ENCODE results near the gene MYL5.
"Not testable (repeated sequence)": the region's sequence is repeated elsewhere in the genome, so short reads cannot be mapped to it uniquely, and the experiment has no call there.

The MYL5 gene

DNA sequence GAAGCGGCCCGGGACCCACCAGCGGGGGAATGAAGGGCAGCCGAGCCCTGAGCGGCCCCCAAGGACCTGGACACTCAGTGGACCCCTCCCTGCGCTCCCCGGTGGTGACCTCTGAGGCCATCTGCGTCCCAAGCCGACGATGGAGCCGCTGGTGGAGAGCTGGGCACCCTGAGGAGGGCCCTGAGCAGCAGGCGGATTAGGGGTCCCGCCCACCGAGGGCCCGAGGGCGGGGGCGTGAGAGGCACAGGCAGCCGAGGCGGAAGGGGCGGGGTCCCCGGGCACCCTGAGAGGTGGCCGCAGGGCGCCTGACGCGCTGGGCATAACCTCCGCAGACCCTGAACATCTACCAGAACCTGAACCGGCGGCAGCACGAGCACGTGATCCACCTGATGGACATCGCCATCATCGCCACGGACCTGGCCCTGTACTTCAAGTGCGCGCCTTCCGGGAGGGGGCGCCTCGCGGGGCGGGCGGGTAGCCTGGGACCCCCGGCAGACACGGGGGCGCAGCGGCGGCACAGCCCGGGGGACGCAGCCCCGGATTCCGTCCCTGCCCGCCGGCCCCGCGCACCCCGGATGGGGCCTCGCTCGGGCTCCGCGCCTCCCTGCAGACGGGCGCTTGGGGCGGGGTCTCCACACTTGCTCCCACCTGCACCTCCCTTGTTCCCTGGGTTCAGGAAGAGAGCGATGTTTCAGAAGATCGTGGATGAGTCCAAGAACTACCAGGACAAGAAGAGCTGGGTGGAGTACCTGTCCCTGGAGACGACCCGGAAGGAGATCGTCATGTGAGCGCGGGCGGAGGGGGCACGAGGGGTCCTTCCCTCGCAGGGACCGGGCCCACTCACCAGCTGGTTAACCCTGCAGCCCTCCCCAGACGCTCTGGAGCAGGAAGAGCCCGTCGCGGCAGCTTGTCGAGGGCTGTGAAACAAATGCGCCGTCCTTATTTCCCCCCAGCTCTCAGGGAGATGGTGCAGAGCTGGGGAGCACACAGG, 10.6 kb upstream of the MYL5 start:
- peak overlapping the region; percentile 76 for H3K4me3 ChIP-seq (ENCODE audit: insufficient read depth, low read depth, low read length, poor library complexity, severe bottlenecking)
- peaks cover 18% of the 10 kb centered on the region for H3K4me1 ChIP-seq (ENCODE audit: control insufficient read depth, insufficient read depth, low read length, poor library complexity, severe bottlenecking)
- H3K27ac ChIP-seq (ENCODE audit: insufficient read depth, low read length, poor library complexity, severe bottlenecking): peak overlapping the region; percentile 71
- no peaks in the 10 kb centered on the region for H3K9me3 ChIP-seq (ENCODE audit: control insufficient read depth, low read length)
- no peaks in the 10 kb centered on the region for H3K27me3 ChIP-seq (replicated peaks; ENCODE audit: control insufficient read depth, insufficient read depth, low read length, poor library complexity, severe bottlenecking)
- DNase-seq: peak; percentile 48 to 60 (median 58)
- no peaks in the 10 kb centered on the region for H3K36me3 ChIP-seq (ENCODE audit: control insufficient read depth, insufficient read depth, low read length)

- H3K27ac ChIP-seq (ENCODE audit: insufficient read depth, low read length, poor library complexity, severe bottlenecking): no peak overlapping the region
- no peak overlapping the region for H3K4me3 ChIP-seq (ENCODE audit: insufficient read depth, low read depth, low read length, poor library complexity, severe bottlenecking)
Observed at GRCh38 chr4:664713-665231, 9.6 kb upstream of the MYL5 start.

DNA sequence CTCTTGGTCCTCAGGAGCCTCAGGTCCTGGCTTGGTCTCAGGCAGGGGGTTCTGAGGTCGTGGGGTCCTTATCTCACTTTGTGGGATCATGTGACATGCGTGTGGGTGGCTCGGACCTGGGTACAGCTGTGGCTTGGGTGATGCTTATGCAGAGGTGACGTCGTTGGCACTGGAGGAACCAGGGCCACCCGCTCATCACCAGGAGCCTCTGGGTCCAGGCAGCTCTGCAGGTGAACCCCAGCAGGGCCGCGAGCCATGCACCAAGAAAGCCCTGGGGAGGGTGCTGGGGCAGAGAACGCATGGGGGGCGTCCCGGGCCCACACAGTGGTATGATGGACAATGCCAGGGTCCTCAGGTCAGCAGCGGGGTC, 9.0 kb upstream of the MYL5 start:
- Histone ChIP-seq H3K4me1 (ENCODE audit: control insufficient read depth, insufficient read depth, low read length, poor library complexity, severe bottlenecking) (peaks cover 16% of the 10 kb centered on the region), H3K36me3 (ENCODE audit: control insufficient read depth, insufficient read depth, low read length) (no peaks in the 10 kb centered on the region), H3K27ac (ENCODE audit: insufficient read depth, low read length, poor library complexity, severe bottlenecking) (no peak overlapping the region), H3K9me3 (ENCODE audit: control insufficient read depth, low read length) (no peaks in the 10 kb centered on the region), H3K27me3 (replicated peaks; ENCODE audit: control insufficient read depth, insufficient read depth, low read length, poor library complexity, severe bottlenecking) (no peaks in the 10 kb centered on the region), H3K4me3 (ENCODE audit: insufficient read depth, low read depth, low read length, poor library complexity, severe bottlenecking) (no peak overlapping the region)
- no peak for DNase-seq

More at GRCh38 chr4:664713-665231, 9.6 kb upstream of the MYL5 start:
- no peak for DNase-seq
- Histone ChIP-seq H3K9me3 (ENCODE audit: control insufficient read depth, low read length) (no peaks in the 10 kb centered on the region), H3K36me3 (ENCODE audit: control insufficient read depth, insufficient read depth, low read length) (no peaks in the 10 kb centered on the region), H3K27me3 (replicated peaks; ENCODE audit: control insufficient read depth, insufficient read depth, low read length, poor library complexity, severe bottlenecking) (no peaks in the 10 kb centered on the region), H3K4me1 (ENCODE audit: control insufficient read depth, insufficient read depth, low read length, poor library complexity, severe bottlenecking) (peaks cover 16% of the 10 kb centered on the region)

GRCh38 chr4:665751-666435, 8.4 kb upstream of the MYL5 start:
- Histone ChIP-seq H3K9me3 (ENCODE audit: control insufficient read depth, low read length) (no peaks in the 10 kb centered on the region), H3K27ac (ENCODE audit: insufficient read depth, low read length, poor library complexity, severe bottlenecking) (no peak overlapping the region), H3K36me3 (ENCODE audit: control insufficient read depth, insufficient read depth, low read length) (no peaks in the 10 kb centered on the region), H3K4me1 (ENCODE audit: control insufficient read depth, insufficient read depth, low read length, poor library complexity, severe bottlenecking) (peaks cover 16% of the 10 kb centered on the region), H3K4me3 (ENCODE audit: insufficient read depth, low read depth, low read length, poor library complexity, severe bottlenecking) (no peak overlapping the region), H3K27me3 (replicated peaks; ENCODE audit: control insufficient read depth, insufficient read depth, low read length, poor library complexity, severe bottlenecking) (no peaks in the 10 kb centered on the region)
- DNase-seq: no peak

DNA sequence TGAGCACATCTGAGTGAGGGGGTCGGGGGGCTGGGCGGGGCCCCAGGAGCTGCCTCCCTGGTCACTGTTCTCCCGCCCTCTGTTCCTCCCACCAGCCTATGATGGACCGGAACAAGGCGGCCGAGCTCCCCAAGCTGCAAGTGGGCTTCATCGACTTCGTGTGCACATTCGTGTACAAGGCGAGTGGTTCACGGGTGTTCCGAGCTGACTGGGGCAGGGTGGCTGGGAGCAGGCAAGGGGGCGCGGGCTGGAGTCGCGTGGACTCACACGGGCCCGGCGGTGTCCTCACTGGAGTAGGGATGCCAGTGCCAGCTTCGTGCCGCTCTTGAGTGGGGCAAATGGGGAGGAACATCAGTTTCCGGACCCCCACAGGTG, 7.9 kb upstream of the MYL5 start:
- H3K27me3 ChIP-seq (replicated peaks; ENCODE audit: control insufficient read depth, insufficient read depth, low read length, poor library complexity, severe bottlenecking): no peaks in the 10 kb centered on the region
- peaks cover 16% of the 10 kb centered on the region for H3K4me1 ChIP-seq (ENCODE audit: control insufficient read depth, insufficient read depth, low read length, poor library complexity, severe bottlenecking)
- H3K27ac ChIP-seq (ENCODE audit: insufficient read depth, low read length, poor library complexity, severe bottlenecking): no peak overlapping the region
- no peaks in the 10 kb centered on the region for H3K9me3 ChIP-seq (ENCODE audit: control insufficient read depth, low read length)
- no peak overlapping the region for H3K4me3 ChIP-seq (ENCODE audit: insufficient read depth, low read depth, low read length, poor library complexity, severe bottlenecking)
- no peaks in the 10 kb centered on the region for H3K36me3 ChIP-seq (ENCODE audit: control insufficient read depth, insufficient read depth, low read length)
- DNase-seq: no peak

DNA sequence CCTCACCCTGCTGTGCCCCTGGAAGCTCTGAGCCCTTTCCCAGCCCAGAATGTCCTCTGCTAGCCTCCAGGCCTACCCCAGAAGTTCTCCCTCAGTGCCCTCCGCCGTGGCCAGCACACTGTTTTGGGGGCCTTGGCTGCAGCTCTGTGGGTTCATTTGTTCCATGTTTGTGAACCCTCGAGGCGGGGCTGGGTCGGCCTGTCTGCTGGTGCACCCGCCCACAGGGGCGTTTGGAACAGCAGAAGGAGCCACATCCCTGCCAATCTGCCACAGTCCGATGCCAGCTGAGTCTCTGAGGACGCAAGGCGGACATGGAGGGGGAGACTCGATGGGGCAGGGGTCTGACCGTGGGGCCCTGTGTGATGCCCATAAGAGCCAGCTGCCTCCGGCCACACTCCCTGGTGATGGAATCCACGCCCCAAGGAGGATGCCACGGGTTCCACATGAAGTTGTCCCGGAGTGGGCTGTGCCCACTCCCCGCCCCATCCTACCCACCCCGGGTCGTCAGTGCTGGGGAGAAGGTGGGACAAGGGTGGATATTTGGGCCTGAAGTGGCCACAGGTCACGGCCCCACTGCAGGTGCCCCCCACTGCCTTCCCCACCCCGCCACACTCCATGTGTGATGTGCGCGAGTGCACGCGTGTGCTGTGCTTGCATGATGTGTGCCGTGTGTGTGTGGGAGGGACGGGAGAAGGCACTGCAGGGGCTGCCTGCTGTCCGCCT, 7.4 kb upstream of the MYL5 start:
- Histone ChIP-seq H3K27me3 (replicated peaks; ENCODE audit: control insufficient read depth, insufficient read depth, low read length, poor library complexity, severe bottlenecking) (no peaks in the 10 kb centered on the region), H3K9me3 (ENCODE audit: control insufficient read depth, low read length) (no peaks in the 10 kb centered on the region), H3K4me3 (ENCODE audit: insufficient read depth, low read depth, low read length, poor library complexity, severe bottlenecking) (no peak overlapping the region), H3K27ac (ENCODE audit: insufficient read depth, low read length, poor library complexity, severe bottlenecking) (no peak overlapping the region), H3K36me3 (ENCODE audit: control insufficient read depth, insufficient read depth, low read length) (peaks cover 5% of the 10 kb centered on the region), H3K4me1 (ENCODE audit: control insufficient read depth, insufficient read depth, low read length, poor library complexity, severe bottlenecking) (peaks cover 16% of the 10 kb centered on the region)
- DNase-seq: no peak

GRCh38 chr4:667545-667925, 6.8 kb upstream of the MYL5 start:
- no peak overlapping the region for H3K27ac ChIP-seq (ENCODE audit: insufficient read depth, low read length, poor library complexity, severe bottlenecking)
- H3K36me3 ChIP-seq (ENCODE audit: control insufficient read depth, insufficient read depth, low read length): peaks cover 11% of the 10 kb centered on the region
- no peaks in the 10 kb centered on the region for H3K9me3 ChIP-seq (ENCODE audit: control insufficient read depth, low read length)
- no peaks in the 10 kb centered on the region for H3K27me3 ChIP-seq (replicated peaks; ENCODE audit: control insufficient read depth, insufficient read depth, low read length, poor library complexity, severe bottlenecking)
- DNase-seq: no peak
- peaks cover 16% of the 10 kb centered on the region for H3K4me1 ChIP-seq (ENCODE audit: control insufficient read depth, insufficient read depth, low read length, poor library complexity, severe bottlenecking)
- H3K4me3 ChIP-seq (ENCODE audit: insufficient read depth, low read depth, low read length, poor library complexity, severe bottlenecking): no peak overlapping the region

- not testable (repeated sequence) for H3K4me3 ChIP-seq (ENCODE audit: insufficient read depth, low read depth, low read length, poor library complexity, severe bottlenecking); H3K9me3 ChIP-seq (ENCODE audit: control insufficient read depth, low read length); DNase-seq; H3K27ac ChIP-seq (ENCODE audit: insufficient read depth, low read length, poor library complexity, severe bottlenecking); H3K27me3 ChIP-seq (replicated peaks; ENCODE audit: control insufficient read depth, insufficient read depth, low read length, poor library complexity, severe bottlenecking)
- Histone ChIP-seq H3K4me1 (ENCODE audit: control insufficient read depth, insufficient read depth, low read length, poor library complexity, severe bottlenecking) (peaks cover 15% of the 10 kb centered on the region), H3K36me3 (ENCODE audit: control insufficient read depth, insufficient read depth, low read length) (peaks cover 11% of the 10 kb centered on the region)
Observed at GRCh38 chr4:668219-668618, 6.1 kb upstream of the MYL5 start.

DNA sequence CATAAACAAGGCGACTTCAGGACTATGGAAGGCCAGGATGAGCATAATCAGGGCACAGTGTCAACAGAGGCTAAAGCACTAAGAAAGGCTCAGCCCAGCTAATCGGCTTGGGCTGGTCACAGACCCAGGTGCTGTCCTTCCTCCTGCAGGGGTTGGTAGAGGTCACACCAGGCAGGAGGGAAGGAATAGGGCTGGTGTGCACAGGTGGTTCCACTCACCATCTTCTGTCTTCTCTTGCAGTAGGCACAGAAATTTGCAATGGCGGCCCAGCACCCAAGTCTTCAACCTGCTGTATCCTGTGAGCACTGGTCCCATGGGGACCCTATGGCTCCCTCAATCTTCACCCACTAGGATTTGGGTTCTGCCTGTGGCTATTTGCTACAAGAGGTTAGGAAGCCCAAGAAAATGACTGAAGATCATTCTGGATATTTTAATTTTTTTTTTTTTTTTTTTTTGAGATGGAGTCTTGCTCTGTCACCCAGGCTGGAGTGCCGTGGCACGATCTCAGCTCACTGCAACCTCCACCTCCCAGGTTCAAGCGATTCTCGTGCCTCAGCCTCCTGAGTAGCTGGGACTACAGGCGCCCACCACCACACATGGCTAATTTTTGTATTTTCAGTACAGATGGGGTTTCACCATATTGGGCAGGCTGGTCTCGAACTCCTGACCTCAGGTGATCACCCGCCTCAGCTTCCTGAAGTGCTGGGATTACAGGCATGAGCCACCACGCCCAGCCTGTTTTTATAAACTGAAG, 4.4 kb upstream of the MYL5 start:
- H3K27me3 ChIP-seq (replicated peaks; ENCODE audit: control insufficient read depth, insufficient read depth, low read length, poor library complexity, severe bottlenecking); H3K27ac ChIP-seq (ENCODE audit: insufficient read depth, low read length, poor library complexity, severe bottlenecking); DNase-seq; H3K9me3 ChIP-seq (ENCODE audit: control insufficient read depth, low read length); H3K4me3 ChIP-seq (ENCODE audit: insufficient read depth, low read depth, low read length, poor library complexity, severe bottlenecking): not testable (repeated sequence)
- peaks cover 11% of the 10 kb centered on the region for H3K36me3 ChIP-seq (ENCODE audit: control insufficient read depth, insufficient read depth, low read length)
- peaks cover 12% of the 10 kb centered on the region for H3K4me1 ChIP-seq (ENCODE audit: control insufficient read depth, insufficient read depth, low read length, poor library complexity, severe bottlenecking)

Measured in effector memory CD4-positive, alpha-beta T cell (primary cell).